DMS114 treated with DMSO at 0.1 percent for 48 hours (cell line): Measurements from ENCODE around the gene PSD2.

ENCODE experiments used
- DNase-seq: peaks from one replicate; lab custom pipeline; 2025; ENCODE audit not compliant: unreplicated experiment; lab: John Stamatoyannopoulos, UW

PSD2 gene

GRCh38 chr5:139810341-139811273 is 15.0 kb downstream of the PSD2 start:
- DNase-seq = no peak

- DNase-seq = no peak
These were observed 15.6 kb downstream of the PSD2 start for GRCh38 chr5:139811274-139811607.

- DNase-seq = no peak
These were observed 16.7 kb downstream of the PSD2 start for GRCh38 chr5:139812323-139812722.

GRCh38 chr5:139812836-139813805 is 17.5 kb downstream of the PSD2 start:
- DNase-seq = no peak

- DNase-seq = no peak
These were observed 18.6 kb downstream of the PSD2 start for GRCh38 chr5:139814191-139814601.

GRCh38 chr5:139814704-139815280 is 19.2 kb downstream of the PSD2 start:
- no peak for DNase-seq

- DNase-seq = no peak
These were observed 21.0 kb downstream of the PSD2 start for GRCh38 chr5:139816566-139816965.

- no peak for DNase-seq
These were observed 21.8 kb downstream of the PSD2 start for GRCh38 chr5:139817362-139817761.

- no peak for DNase-seq
These were observed 22.4 kb downstream of the PSD2 start for GRCh38 chr5:139817970-139818369.

GRCh38 chr5:139820130-139820529 is 24.5 kb downstream of the PSD2 start:
- no peak for DNase-seq

- no peak for DNase-seq
These were observed 25.0 kb downstream of the PSD2 start for GRCh38 chr5:139820606-139821005.

- DNase-seq = no peak
These were observed 26.4 kb downstream of the PSD2 start for GRCh38 chr5:139821806-139822552.

GRCh38 chr5:139822553-139823425 is 27.2 kb downstream of the PSD2 start:
- no peak for DNase-seq

- DNase-seq = no peak
These were observed 28.2 kb downstream of the PSD2 start for GRCh38 chr5:139823757-139824355.

- no peak for DNase-seq
These were observed 30.1 kb downstream of the PSD2 start for GRCh38 chr5:139825690-139826089.

GRCh38 chr5:139828207-139828895 is 32.7 kb downstream of the PSD2 start:
- no peak for DNase-seq

- no peak for DNase-seq
These were observed 33.9 kb downstream of the PSD2 start for GRCh38 chr5:139829471-139829870.

GRCh38 chr5:139831624-139832023 is 36.0 kb downstream of the PSD2 start:
- DNase-seq = no peak

GRCh38 chr5:139833525-139833924 is 37.9 kb downstream of the PSD2 start:
- DNase-seq = no peak
